Pancreas (tissue), 10 donors: ENCODE data around the gene MYOCOS. TPM values are rescaled to one million over a fixed set of nuclear protein-coding genes. Genes with fewer than 3 reads are reported as not detected.
"Not testable (repeated sequence)": the region's sequence is repeated elsewhere in the genome, so short reads cannot be mapped to it uniquely, and the experiment has no call there.

Source experiments
- ATAC-seq, 4 donors: fragments of 200-7000 bp; cut with Tn5 transposase; one replicate each; pipeline versions ENCODE4 v1.8.0 to v1.9.1; 2020; ENCODE audit warnings: mild to moderate bottlenecking in 4 of 4, moderate library complexity in 4 of 4
- DNase-seq, 6 donors: peaks; one replicate each; pipeline ENCODE4 v3.0.0-alpha.2; 2020
- FAIRE-seq: peaks from 2 replicates; lab custom pipeline; 2012; peaks lifted over from hg19 to GRCh38; lab: Jason Lieb, UNC
- H3K27ac ChIP-seq, 4 donors: fragments of 200-600 bp; sonication (generic); 1 replicate in 3 of 4; 2 replicates in 1 of 4; pipeline versions ENCODE4 v1.5.0 to v1.8.0; 2020
- H3K27me3 ChIP-seq, 4 donors: fragments of 200-600 bp; one replicate each; pipeline ENCODE4 v1.8.0; 2021
- H3K36me3 ChIP-seq, 3 donors: fragments of 200-600 bp; sonication (generic) in 1 of 3; one replicate each; pipeline versions ENCODE4 v1.5.0 to v1.8.0; 2020 to 2021
- H3K4me1 ChIP-seq, 3 donors: fragments of 200-600 bp; one replicate each; pipeline ENCODE4 v1.8.0; 2021
- H3K4me3 ChIP-seq, 4 donors: fragments of 200-600 bp; sonication (generic) in 2 of 4; one replicate each; pipeline versions ENCODE4 v1.5.0 to v1.8.0; 2020 to 2021
- H3K9me3 ChIP-seq, 4 donors: fragments of 200-600 bp; one replicate each; pipeline ENCODE4 v1.8.0; 2021
- WGBS, 2 donors: extraction: QIAGEN DNeasy Blood & Tissue Kit; methylation state at CpG; one replicate each; pipeline ENCODE4 v1.1.7; 2013; 5-methylcytosine and 5-hydroxymethylcytosine counted together
- intact Hi-C, 3 donors: fragments of 100-400 bp; cut with DNase I; formaldehyde crosslinking; loops; one replicate each; pipeline versions ENCODE4 v1.11.1 to v1.14.2; 2022
- polyA plus RNA-seq, 2 donors: library from polyadenylated mRNA; stranded (reverse); fragments of 200-250 nt; gene quantifications; one replicate each; pipeline ENCODE4 v1.2.3, GENCODE V29; 2013
- total RNA-seq, 6 donors: library from RNA; stranded (reverse); fragmentation: NEBNext Ultra II Directional in 4 of 6; extraction: Animal tissue kit (Norgen Biotek cat#: 25700) in 4 of 6; gene quantifications; one replicate each; pipeline versions ENCODE4 v1.2.1 to v1.2.4, GENCODE V29; 2021 to 2023
- TF ChIP-seq, protein P1 (sequence below), 4 donors: fragments of 200-600 bp; sonication (generic) in 3 of 4; IDR thresholded peaks; one replicate each; pipeline versions ENCODE4 v1.5.0 to v1.8.0; 2021; ENCODE audit warnings: antibody characterized with exemption in 4 of 4
- donor health status: healthy with polysubstance abuse.
- donor health status: DM: no; HTN: no; CAD: no; lungs with moderate emphysema.
- donor health status: DM: no; HTN: no; CAD: no.
- donor health status: control.
- donor health status: control.
- donor health status: Bipolar disorder and iron deficiency.
- donor health status: DM: yes; HTN: yes; CAD: no.
- donor health status: DM: no; HTN: no; CAD: no.
- donor health status: DM: no; HTN: no; CAD: no.
- donor health status: DM: yes; HTN: yes; CAD: no.

MYOCOS gene
- total and polyA plus RNA-seq, 8 donors: 0.05 TPM; not detected in 7

DNA sequence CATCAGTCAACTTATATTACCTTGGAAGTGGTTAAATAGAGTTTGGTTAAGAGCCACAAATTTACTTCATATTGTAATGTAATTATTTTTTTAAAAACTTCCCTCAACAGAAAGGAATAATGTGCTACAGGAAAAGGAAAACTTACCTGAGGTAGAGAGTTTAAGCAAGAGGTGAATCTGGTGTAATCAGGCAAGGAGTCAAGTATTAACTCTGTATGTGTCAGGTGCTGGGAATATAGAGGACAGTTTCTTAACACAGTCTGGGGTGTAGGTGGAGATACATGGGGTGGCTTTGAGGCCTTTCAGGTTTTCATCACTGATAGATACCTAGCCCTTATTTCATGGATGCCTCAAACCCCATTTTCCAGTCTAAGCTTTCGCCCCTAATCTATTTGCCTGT lies 25.9 kb upstream of the MYOCOS start:
- TF ChIP-seq, protein P1, sequence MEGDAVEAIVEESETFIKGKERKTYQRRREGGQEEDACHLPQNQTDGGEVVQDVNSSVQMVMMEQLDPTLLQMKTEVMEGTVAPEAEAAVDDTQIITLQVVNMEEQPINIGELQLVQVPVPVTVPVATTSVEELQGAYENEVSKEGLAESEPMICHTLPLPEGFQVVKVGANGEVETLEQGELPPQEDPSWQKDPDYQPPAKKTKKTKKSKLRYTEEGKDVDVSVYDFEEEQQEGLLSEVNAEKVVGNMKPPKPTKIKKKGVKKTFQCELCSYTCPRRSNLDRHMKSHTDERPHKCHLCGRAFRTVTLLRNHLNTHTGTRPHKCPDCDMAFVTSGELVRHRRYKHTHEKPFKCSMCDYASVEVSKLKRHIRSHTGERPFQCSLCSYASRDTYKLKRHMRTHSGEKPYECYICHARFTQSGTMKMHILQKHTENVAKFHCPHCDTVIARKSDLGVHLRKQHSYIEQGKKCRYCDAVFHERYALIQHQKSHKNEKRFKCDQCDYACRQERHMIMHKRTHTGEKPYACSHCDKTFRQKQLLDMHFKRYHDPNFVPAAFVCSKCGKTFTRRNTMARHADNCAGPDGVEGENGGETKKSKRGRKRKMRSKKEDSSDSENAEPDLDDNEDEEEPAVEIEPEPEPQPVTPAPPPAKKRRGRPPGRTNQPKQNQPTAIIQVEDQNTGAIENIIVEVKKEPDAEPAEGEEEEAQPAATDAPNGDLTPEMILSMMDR (IDR thresholded peaks at IDR 0.05): no peak
- WGBS, 2 donors: 94 to 100% methylated on average over 1 of the region's 1 CpG
- no peaks in the 10 kb centered on the region for H3K27me3 ChIP-seq
- no peak overlapping the region for H3K27ac ChIP-seq
- no peaks in the 10 kb centered on the region for H3K9me3 ChIP-seq
- intact Hi-C loops: no loop called here
- FAIRE-seq (no peak), ATAC-seq (no peak), DNase-seq (no peak)
- H3K4me3 ChIP-seq: no peak overlapping the region
- H3K4me1 ChIP-seq: no peaks in the 10 kb centered on the region
- H3K36me3 ChIP-seq: peaks cover 0 to 23% (median 5%) of the 10 kb centered on the region in 3 donors

GRCh38 chr1:171596705-171597104 lies 25.3 kb upstream of the MYOCOS start:
- no peaks in the 10 kb centered on the region for H3K9me3 ChIP-seq
- intact Hi-C loops: no loop called here
- FAIRE-seq (no peak), ATAC-seq (no peak), DNase-seq (no peak)
- no peaks in the 10 kb centered on the region for H3K4me1 ChIP-seq
- no peaks in the 10 kb centered on the region for H3K27me3 ChIP-seq
- 90 to 92% methylated on average over 2 of the region's 2 CpGs for WGBS, 2 donors
- no peak overlapping the region for H3K27ac ChIP-seq
- H3K4me3 ChIP-seq: no peak overlapping the region
- peaks cover 0 to 17% (median 5%) of the 10 kb centered on the region in 3 donors for H3K36me3 ChIP-seq
- TF ChIP-seq, protein P1 (IDR thresholded peaks at IDR 0.05): no peak

DNA sequence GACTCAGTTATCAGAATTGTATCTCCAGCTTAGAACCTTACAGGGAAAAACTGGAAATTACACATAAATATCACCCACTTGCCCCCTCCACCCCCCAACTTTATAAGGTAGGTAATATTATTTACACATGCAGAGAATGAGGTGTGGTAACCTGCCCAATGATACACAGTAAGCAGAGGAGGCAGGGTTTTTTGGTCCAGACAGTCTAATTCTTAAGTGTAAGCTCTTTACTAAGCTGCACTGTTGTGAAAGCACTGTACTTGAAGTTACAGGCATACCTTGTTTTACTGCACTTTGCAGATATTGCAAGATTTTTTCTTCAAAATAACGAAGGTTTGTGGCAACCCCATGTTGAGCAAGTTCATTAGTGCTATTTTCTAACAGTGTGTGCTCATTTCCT lies 24.8 kb upstream of the MYOCOS start:
- TF ChIP-seq, protein P1 (IDR thresholded peaks at IDR 0.05): no peak
- WGBS, 2 donors: 87 to 91% methylated on average over 1 of the region's 1 CpG
- intact Hi-C loops: no loop called here
- H3K36me3 ChIP-seq: peaks cover 0 to 13% (median 5%) of the 10 kb centered on the region in 3 donors
- no peak for ATAC-seq
- FAIRE-seq: no peak
- H3K4me3 ChIP-seq: no peak overlapping the region
- H3K9me3 ChIP-seq: no peaks in the 10 kb centered on the region
- no peak for DNase-seq
- H3K4me1 ChIP-seq: no peaks in the 10 kb centered on the region
- no peaks in the 10 kb centered on the region for H3K27me3 ChIP-seq
- no peak overlapping the region for H3K27ac ChIP-seq

DNA sequence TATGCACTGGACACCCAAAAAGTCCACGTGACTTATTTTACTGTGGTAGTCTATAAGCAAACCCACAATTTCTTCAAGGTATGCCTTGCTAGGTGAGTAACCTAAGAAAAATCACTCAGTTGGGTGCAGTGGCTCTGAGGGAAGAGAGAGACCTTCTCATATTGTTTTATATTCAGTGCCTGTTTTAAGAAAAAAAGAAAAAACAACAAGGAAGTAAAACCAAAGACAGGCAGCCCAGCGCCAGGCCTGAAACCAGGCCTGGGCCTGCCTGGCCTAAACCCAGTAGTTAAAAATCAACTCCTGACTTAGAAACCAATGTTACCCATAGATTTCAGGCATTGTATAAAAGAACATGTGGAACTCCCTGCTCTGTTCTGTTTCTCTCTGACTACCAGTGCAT lies 21.7 kb upstream of the MYOCOS start:
- H3K27me3 ChIP-seq, H3K4me1 ChIP-seq, intact Hi-C loops, H3K36me3 ChIP-seq, DNase-seq, H3K9me3 ChIP-seq, FAIRE-seq, H3K4me3 ChIP-seq, ATAC-seq: not testable (repeated sequence)
- 76 to 81% methylated on average over 2 of the region's 2 CpGs for WGBS, 2 donors
- H3K27ac ChIP-seq: peak overlapping the region in 2 of 4 donors; percentile 3 to 66

- H3K27ac ChIP-seq: peak overlapping the region in 2 of 4 donors; percentile 3 to 66
- H3K36me3 ChIP-seq: no peaks in the 10 kb centered on the region
- H3K4me3 ChIP-seq: no peak overlapping the region
- no peaks in the 10 kb centered on the region for H3K4me1 ChIP-seq
- no peaks in the 10 kb centered on the region for H3K27me3 ChIP-seq
- intact Hi-C loops: no loop called here
- no peak for ATAC-seq
- FAIRE-seq: no peak
- WGBS, 2 donors: 96 to 98% methylated on average over 13 of the region's 13 CpGs
- no peaks in the 10 kb centered on the region for H3K9me3 ChIP-seq
- TF ChIP-seq, protein P1 (IDR thresholded peaks at IDR 0.05): no peak
- DNase-seq: no peak
Observed at GRCh38 chr1:171600862-171601261, 21.2 kb upstream of the MYOCOS start.

DNA sequence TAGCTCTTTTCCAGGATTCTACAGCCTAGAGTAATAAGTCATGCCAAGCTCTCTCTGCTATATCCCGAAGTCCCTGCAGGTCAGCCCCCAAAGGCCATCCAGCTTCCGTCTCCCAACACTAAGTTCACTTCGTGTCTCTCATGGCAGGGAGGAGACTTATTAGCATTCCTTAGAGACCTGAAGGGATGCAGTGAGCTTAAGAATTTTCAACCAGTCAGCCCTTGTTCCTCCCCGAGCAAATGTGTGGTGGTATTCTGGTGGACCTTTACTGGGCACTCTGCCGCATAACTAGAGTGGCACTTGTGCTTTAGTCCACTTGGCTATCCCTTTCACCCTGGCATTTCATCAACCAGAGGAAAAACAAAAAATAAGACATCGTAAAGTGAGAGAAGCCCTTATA lies 19.0 kb upstream of the MYOCOS start:
- H3K9me3 ChIP-seq, H3K27ac ChIP-seq, H3K27me3 ChIP-seq, H3K4me1 ChIP-seq, H3K36me3 ChIP-seq, DNase-seq, intact Hi-C loops, ATAC-seq, H3K4me3 ChIP-seq, FAIRE-seq: not testable (repeated sequence)
- WGBS, 2 donors: 88 to 94% methylated on average over 6 of the region's 6 CpGs
